GM12874 (cell line): Measurements from ENCODE around the gene SAMD14.
A peak's percentile ranks its signal among the peaks of the same experiment; 100 is the strongest.

Experiments
- CTCF ChIP-seq: IDR thresholded peaks from 2 replicates; pipeline ENCODE4 v1.5.1; 2011; ENCODE audit warnings: low read depth, mild to moderate bottlenecking, control low read depth, low read length, moderate library complexity; ENCODE audit not compliant: insufficient read depth

SAMD14 gene

GRCh38 chr17:50139950-50140885, 10.3 kb upstream of the SAMD14 start:
- TF ChIP-seq CTCF: peak; percentile 96

- TF ChIP-seq CTCF: no peak
Observed at GRCh38 chr17:50139185-50139783, 9.3 kb upstream of the SAMD14 start.

GRCh38 chr17:50137042-50137441, 7.1 kb upstream of the SAMD14 start:
- no peak for TF ChIP-seq CTCF

GRCh38 chr17:50136096-50136687, 6.2 kb upstream of the SAMD14 start:
- TF ChIP-seq CTCF: no peak

GRCh38 chr17:50135316-50136095, 5.5 kb upstream of the SAMD14 start:
- no peak for TF ChIP-seq CTCF

- TF ChIP-seq CTCF: no peak
Observed at GRCh38 chr17:50134206-50135110, 4.5 kb upstream of the SAMD14 start.
